ENCODE results near the gene EMP3.

The EMP3 gene

DNA sequence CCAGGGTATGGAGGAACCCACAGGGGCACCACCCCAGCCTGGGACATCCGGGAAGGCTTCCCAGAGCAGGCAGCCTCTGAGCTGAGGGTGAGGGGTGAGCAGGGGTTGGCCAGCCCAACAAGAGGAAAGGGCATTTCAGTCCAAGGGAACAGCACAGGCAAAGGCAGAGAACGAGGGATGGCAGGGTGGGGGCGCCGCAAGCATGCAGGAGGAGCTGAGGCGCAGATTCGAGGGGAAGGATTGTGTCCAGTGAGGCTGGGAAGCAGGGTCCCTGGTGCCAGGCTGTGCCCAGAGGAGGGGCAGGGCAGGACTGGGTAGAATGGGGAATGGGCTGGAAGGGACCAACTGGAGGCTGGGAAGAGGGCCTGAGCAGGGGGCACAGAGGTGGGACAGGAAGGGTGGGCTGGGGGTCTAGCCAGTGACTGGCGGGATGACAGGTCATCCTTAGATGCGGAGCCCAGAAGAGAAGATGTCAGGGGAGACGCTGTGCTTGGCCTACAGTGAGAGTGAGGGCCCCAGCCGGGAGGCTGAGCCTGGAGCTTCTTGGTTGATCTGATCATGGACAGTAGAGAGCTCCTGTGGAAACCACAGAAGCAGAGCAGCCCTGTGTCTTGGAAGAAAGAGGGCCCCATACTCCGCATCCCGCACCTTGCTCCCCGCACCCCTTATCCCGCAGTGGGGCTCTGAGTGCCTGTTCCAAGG lies 13.6 kb downstream of the EMP3 start:
- no peak for DNase-seq (ENCODE audit: extremely low read depth, low read depth)

DNA sequence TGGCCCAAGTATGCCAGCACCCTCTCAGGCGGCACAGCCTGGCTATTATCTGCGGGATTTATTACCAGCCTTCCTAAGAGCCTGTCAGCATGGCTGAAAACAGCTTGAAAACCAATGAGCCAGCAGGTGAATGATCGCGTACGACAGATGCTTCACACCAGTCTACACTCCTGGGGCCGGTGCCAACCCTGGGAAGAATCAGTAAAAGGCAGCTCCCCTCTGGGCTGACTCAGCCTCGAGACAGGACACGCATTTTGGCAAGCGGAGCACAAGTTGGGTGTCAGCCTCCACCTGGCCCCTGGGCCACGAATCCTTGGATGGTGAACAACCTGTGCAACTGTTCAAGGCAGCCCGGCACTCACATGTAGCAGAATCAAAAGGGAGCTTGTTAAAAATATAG lies 15.6 kb downstream of the EMP3 start:
- H3K4me3 ChIP-seq (replicated peaks; ENCODE audit: low read depth, low read length) = no peak overlapping the region
- no peak for TF ChIP-seq CTCF (IDR thresholded peaks at IDR 0.05; ENCODE audit: low read depth, low read length, missing control alignments)
- no peak for DNase-seq (ENCODE audit: extremely low read depth, low read depth)

More for the DNA sequence above, 13.6 kb downstream of the EMP3 start:
- TF ChIP-seq CTCF (IDR thresholded peaks at IDR 0.05; ENCODE audit: low read depth, low read length, missing control alignments) = no peak
- H3K4me3 ChIP-seq (replicated peaks; ENCODE audit: low read depth, low read length) = no peak overlapping the region

DNA sequence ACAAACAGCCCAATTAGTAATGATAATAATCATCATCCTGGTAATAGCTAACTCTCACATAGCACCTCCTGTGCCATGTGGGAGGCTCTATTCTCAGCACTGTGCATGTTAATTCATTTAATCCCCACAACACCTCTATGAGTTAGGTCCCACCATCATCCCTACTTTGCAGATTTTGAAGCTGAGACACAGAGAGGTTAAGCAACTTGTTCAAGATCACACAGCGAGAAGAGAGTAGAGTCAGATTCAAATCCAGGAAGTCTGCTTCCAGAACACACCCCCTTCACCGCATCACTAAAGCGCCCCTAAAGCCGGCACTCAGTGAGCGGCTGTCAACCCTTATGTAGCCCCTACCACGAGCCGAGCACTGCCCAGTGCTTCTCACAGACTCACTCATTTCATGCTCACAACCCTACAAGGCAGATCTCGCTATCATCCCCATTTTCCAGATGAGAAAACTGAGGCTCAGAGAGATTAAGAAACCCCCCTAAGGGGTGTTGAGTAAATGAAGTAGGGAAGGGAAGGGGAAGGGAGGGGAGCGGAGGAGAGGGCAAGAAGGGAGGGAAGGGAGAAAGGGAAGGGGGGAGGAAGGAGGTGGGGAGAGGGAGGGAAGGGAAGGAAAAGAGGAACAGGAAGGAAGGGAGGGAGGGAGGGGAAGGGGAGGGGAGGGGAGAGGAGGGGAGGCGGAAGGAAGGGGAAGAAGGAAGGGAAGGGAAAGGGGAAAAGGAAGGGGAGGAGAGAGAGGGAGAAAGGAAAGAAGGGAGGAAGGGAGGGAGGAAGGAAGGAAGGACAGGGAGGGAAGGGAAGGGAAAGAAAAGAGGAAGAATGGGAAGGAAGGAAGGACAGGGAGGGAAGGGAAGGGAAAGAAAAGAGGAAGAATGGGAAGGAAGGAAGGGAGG lies 16.4 kb downstream of the EMP3 start:
- no peak for TF ChIP-seq CTCF (IDR thresholded peaks at IDR 0.05; ENCODE audit: low read depth, low read length, missing control alignments)
- no peak overlapping the region for H3K4me3 ChIP-seq (replicated peaks; ENCODE audit: low read depth, low read length)
- DNase-seq (ENCODE audit: extremely low read depth, low read depth) = no peak

DNA sequence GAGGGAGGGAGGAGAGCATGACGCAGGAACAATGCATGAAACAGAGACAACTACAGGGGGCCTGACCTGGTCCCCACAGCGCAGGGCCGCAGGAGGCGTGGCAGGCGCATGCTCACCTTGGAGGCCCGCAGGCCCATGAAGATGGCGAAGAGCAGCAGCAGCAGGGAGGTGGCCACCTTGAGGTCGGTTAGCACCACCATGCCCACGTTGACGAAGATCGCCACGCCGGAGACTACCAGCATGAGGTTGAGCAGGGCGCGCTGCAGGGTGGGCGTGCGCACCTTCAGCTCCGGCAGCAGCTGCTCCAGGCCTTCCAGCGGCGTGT lies 17.0 kb downstream of the EMP3 start:
- DNase-seq (ENCODE audit: extremely low read depth, low read depth) = no peak
- H3K4me3 ChIP-seq (replicated peaks; ENCODE audit: low read depth, low read length) = no peak overlapping the region
- no peak for TF ChIP-seq CTCF (IDR thresholded peaks at IDR 0.05; ENCODE audit: low read depth, low read length, missing control alignments)

GRCh38 chr19:48342841-48343540 lies 17.6 kb downstream of the EMP3 start:
- DNase-seq (ENCODE audit: extremely low read depth, low read depth) = no peak
- no peak overlapping the region for H3K4me3 ChIP-seq (replicated peaks; ENCODE audit: low read depth, low read length)
- no peak for TF ChIP-seq CTCF (IDR thresholded peaks at IDR 0.05; ENCODE audit: low read depth, low read length, missing control alignments)

DNA sequence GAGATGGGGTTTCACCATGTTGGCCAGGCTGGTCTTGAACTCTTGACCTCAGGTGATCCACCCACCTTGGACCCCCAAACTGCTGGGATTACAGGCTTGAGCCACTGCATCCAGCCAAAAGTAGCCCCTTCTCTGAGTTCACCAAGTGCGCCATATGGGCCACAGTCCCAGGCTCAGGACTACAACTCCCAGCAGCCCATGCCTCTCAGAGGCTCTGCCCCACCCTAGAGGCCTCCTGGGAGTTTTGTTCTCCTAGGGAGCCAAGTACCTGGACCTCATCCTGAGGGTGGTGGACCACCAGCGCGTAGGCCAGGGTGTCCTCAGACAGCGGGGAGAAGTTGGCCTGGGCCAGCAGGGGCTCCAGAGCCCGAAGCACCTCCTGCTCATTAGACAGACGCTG lies 19.5 kb downstream of the EMP3 start:
- no peak for DNase-seq (ENCODE audit: extremely low read depth, low read depth)
- TF ChIP-seq CTCF (IDR thresholded peaks at IDR 0.05; ENCODE audit: low read depth, low read length, missing control alignments) = no peak
- no peak overlapping the region for H3K4me3 ChIP-seq (replicated peaks; ENCODE audit: low read depth, low read length)
